ENCODE measurements around the gene URB1. TPM values are rescaled to one million over a fixed set of nuclear protein-coding genes. Genes with fewer than 3 reads are reported as not detected.
"Not testable (repeated sequence)": the region's sequence is repeated elsewhere in the genome, so short reads cannot be mapped to it uniquely, and the experiment has no call there.

Gene URB1
- total and polyA plus RNA-seq, 2 donors = 9.2 to 14.5 TPM

DNA sequence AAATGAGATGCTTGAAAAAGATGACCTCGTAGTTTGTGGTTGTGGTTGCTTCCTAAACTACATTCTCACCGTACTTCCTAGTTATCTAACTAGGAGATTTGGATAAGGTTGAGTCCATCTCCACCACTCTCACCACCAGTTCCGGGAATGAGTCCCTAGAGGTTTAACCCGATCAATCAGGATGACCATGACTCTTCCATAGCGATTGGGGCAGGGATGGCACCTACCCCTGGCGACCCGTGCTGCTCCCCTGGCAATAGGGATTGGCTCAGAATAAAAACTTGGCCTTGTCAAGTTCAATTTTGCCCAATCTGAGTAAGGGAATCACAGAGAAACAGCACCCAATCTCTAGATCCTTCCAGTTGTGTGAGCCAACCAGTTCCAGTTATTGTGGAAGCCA lies 111.3 kb downstream of the URB1 start:
- no peak overlapping the region for H3K27ac ChIP-seq (ENCODE audit: low read depth)
- no peak overlapping the region for H3K4me3 ChIP-seq (ENCODE audit: low read depth, low read length)
- DNase-seq (ENCODE audit: extremely low spot score) = no peak
- no peaks in the 10 kb centered on the region for H3K36me3 ChIP-seq (ENCODE audit: insufficient read depth)
- no peaks in the 10 kb centered on the region for H3K4me1 ChIP-seq (ENCODE audit: insufficient read depth)
- 92% methylated on average over 7 of the region's 7 CpGs for WGBS

DNA sequence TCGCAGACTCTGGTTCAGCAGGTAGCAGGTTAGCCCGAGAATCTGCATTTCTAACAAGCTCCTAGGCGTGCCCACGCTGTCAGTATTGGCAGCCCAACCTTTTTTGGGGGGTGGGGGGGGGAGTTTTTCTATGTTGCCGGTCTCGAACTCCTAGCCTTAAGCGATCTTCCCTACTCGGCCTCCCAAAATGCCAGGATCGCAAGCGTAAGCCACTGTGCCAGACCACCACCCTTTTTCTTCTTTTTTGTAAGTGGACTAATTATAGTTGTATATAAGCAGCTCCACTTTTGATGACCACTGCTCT lies 113.5 kb downstream of the URB1 start:
- H3K4me3 ChIP-seq (ENCODE audit: low read depth, low read length) = peak overlapping the region; percentile 72
- H3K36me3 ChIP-seq (ENCODE audit: insufficient read depth) = no peaks in the 10 kb centered on the region
- no peaks in the 10 kb centered on the region for H3K4me1 ChIP-seq (ENCODE audit: insufficient read depth)
- WGBS = 7% methylated on average over 10 of the region's 10 CpGs
- H3K27ac ChIP-seq (ENCODE audit: low read depth) = no peak overlapping the region
- DNase-seq (ENCODE audit: extremely low spot score) = no peak

DNA sequence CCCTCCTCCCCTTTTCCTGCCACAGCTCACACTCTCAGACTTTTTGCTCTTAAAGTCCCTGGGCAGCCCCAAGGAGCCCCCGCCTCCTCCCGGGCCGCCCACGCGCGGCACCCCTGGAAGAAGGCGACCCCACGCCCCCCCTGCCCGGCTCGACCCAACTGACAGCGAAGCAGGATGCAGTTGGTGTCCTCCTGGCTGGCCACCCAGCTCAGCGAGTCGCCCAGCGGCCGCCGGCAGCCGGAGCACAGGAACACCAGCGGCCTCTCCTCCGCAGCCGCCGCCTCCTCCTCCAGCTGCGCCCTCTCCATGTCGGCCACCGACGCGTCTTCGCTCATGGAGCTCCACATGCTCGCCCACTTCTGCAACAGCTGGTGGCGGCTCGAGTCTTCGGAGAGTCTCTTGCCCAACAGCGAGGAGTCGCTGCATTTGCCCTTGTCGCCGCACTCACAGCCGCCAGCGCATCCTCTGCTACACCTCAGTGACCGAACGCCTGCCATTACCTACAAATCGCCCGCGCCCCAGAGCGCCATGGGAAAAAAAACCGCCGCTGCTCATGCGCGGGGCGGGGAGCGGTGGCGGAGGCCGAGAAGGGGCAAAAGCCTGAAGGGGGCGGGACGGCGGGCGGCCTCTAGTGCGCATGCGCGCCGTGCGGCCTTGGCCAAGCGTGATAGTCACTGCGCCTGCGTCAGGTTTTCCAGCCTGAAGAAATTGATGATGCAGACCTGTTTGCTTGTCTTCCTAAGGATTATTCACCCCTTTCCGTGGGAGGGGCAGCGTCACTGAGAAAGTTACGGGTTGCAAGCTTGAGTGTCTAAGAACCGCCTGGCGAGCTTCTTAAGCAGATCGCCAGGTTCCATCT lies 114.1 kb downstream of the URB1 start, which contains the start of gene MIS18A:
TSS of gene MIS18A (minus strand) at position 532 of the 859 bp plus-strand sequence. CDS start at position 497, 35 bp downstream.
- WGBS = under 1% methylated on average over 69 of the region's 69 CpGs
- H3K27ac ChIP-seq (ENCODE audit: low read depth) = no peak within 1 kb of the TSS
- H3K4me3 ChIP-seq (ENCODE audit: low read depth, low read length) = peak within 1 kb of the TSS; percentile 72
- no peaks in the 10 kb centered on the region for H3K36me3 ChIP-seq (ENCODE audit: insufficient read depth)
- H3K4me1 ChIP-seq (ENCODE audit: insufficient read depth) = no peaks in the 10 kb centered on the region
- DNase-seq (ENCODE audit: extremely low spot score) = peak; percentile 88

DNA sequence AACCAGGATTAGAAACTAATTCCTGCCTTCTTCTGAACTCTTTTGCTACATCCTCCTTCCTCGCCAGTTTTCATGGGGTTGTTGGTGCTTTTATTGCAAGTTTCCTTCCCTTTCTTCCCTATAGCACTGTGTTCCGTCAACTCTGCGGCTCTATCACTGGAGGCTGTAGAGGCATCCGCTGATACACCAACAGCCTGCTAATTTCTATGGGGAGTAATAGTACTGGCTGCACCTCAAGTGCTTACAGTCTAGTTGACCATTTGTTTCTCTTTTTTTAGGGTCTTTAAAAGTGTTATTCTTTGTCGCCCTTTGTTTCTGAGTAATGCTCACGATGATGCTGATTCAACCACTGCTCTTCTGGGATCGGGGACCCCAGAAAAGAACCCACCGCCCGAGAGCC lies 114.7 kb downstream of the URB1 start:
- no peak for DNase-seq (ENCODE audit: extremely low spot score)
- Histone ChIP-seq H3K27ac (ENCODE audit: low read depth) (no peak overlapping the region), H3K4me3 (ENCODE audit: low read depth, low read length) (peak overlapping the region; percentile 72), H3K4me1 (ENCODE audit: insufficient read depth) (no peaks in the 10 kb centered on the region), H3K36me3 (ENCODE audit: insufficient read depth) (no peaks in the 10 kb centered on the region)
- 2% methylated on average over 9 of the region's 9 CpGs for WGBS

DNA sequence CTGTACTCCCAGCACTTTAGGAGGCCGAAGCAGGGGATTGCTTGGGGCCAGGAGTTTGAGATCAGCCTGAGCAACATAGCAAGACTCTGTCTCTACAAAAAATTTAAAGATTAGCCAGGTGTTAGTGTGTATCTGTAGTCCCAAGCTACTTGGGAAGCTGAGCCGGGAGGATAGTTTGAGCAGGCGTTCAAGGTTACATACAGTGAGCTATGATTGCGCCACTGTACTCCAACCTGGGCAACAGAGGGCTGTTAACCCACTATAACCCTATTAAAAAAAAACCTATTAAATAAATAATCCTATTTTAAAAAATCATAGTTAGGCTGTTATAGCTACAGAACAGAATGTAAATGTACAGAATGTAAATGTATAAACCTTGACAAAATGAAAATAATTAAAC lies 116.1 kb downstream of the URB1 start:
- WGBS = 91% methylated on average over 4 of the region's 4 CpGs
- DNase-seq (ENCODE audit: extremely low spot score) = no peak
- Histone ChIP-seq H3K4me3 (ENCODE audit: low read depth, low read length) (no peak overlapping the region), H3K4me1 (ENCODE audit: insufficient read depth) (no peaks in the 10 kb centered on the region), H3K36me3 (ENCODE audit: insufficient read depth) (no peaks in the 10 kb centered on the region), H3K27ac (ENCODE audit: low read depth) (no peak overlapping the region)

DNA sequence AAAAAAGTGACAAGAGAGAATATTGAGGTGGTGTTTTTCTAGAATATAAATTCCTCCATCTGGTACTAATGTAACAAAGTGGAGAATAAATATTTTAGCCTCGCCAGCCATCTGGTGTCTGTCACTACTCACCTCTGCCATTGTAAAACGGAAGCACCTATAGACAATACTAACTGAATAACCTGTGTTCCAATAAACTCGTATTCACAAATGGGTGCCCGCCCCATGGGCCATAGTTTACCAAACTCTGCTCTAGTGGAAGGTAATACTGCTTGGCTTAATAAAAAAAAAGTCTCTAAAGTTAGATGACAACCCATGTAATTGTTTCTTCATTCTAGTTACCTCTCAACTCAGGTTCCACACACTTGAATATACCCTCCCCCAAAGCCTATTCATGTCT lies 122.1 kb downstream of the URB1 start:
- H3K4me3 ChIP-seq (ENCODE audit: low read depth, low read length) = no peak overlapping the region
- H3K27ac ChIP-seq (ENCODE audit: low read depth) = no peak overlapping the region
- 56% methylated on average over 4 of the region's 4 CpGs for whole genome bisulfite sequencing
- DNase-seq (ENCODE audit: extremely low spot score) = no peak
- no peaks in the 10 kb centered on the region for H3K4me1 ChIP-seq (ENCODE audit: insufficient read depth)
- peaks cover 2% of the 10 kb centered on the region for H3K36me3 ChIP-seq (ENCODE audit: insufficient read depth)

DNA sequence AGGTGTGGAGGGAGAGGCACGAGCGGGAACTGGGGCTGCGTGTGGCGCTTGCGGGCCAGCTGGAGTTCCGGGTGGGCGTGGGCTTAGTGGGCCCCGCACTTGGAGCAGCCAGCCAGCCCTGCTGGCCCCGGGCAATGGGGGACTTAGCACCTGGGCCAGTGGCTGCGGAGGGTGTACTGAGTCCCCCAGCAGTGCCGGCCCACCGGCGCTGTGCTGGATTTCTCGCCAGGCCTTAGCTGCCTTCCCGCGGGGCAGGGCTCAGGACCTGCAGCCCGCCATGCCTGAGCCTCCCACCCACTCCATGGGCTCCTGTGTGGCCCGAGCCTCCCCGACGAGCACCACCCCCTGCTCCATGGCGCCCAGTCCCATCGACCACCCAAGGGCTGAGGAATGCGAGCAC lies 127.5 kb downstream of the URB1 start:
- DNase-seq (ENCODE audit: extremely low spot score); H3K27ac ChIP-seq (ENCODE audit: low read depth); H3K4me3 ChIP-seq (ENCODE audit: low read depth, low read length); H3K36me3 ChIP-seq (ENCODE audit: insufficient read depth); H3K4me1 ChIP-seq (ENCODE audit: insufficient read depth): not testable (repeated sequence)
- 95% methylated on average over 22 of the region's 23 CpGs for WGBS

DNA sequence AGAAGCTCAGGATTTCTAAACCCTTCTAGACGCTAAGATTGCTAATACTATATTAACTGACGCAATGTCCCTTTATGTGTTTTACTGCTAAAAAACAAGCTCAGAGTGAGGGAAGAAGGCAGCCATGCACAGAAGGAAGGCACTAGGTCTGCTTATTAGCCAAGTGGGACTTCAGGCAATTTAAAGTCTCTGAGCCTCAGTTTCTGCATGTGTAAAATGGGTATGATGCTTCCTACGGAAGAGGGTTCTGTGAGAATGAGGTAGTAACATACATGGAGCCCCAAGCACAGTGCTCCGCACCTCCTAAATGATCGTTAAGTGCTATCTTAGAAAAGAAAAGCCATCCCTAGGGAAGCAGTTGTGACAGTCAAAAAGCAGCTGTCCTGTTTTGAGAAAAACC lies 130.9 kb downstream of the URB1 start:
- Histone ChIP-seq H3K4me1 (ENCODE audit: insufficient read depth) (no peaks in the 10 kb centered on the region), H3K4me3 (ENCODE audit: low read depth, low read length) (no peak overlapping the region), H3K36me3 (ENCODE audit: insufficient read depth) (peaks cover 1% of the 10 kb centered on the region), H3K27ac (ENCODE audit: low read depth) (no peak overlapping the region)
- 91% methylated on average over 5 of the region's 5 CpGs for WGBS
- no peak for DNase-seq (ENCODE audit: extremely low spot score)

Small RNA genes within 50 kb of the gene (small RNA-seq; reads per million reads assigned to genes)
- 43.5 reads per million, percentile 96 among the genes with 10 or more reads in this experiment for gene SNORA80A

Other genes starting within 250 kb of the URB1 start
- gene MIS18A, start 114.0 kb downstream of the URB1 start, total RNA-seq = 11.6 TPM
- gene MIS18A, start 114.0 kb downstream of the URB1 start, polyA plus RNA-seq = 7.0 TPM
- not detected for gene MRAP, start 94.2 kb downstream of the URB1 start, total RNA-seq
- 4.0 TPM for gene MRAP, start 94.2 kb downstream of the URB1 start, polyA plus RNA-seq
- gene EVA1C, start 19.7 kb upstream of the URB1 start, total RNA-seq = 5.7 TPM
- 35.2 TPM for gene EVA1C, start 19.7 kb upstream of the URB1 start, polyA plus RNA-seq
- 0.53 TPM for gene TCP10L, start 192.5 kb upstream of the URB1 start, total RNA-seq
- gene TCP10L, start 192.5 kb upstream of the URB1 start, polyA plus RNA-seq = 0.76 TPM
- 16.7 TPM for gene CFAP298, start 219.4 kb upstream of the URB1 start, total RNA-seq
- 39.4 TPM for gene CFAP298, start 219.4 kb upstream of the URB1 start, polyA plus RNA-seq

Data from urinary bladder (tissue), 4 donors.